ENCODE data around the gene CYSTM1.

The CYSTM1 gene

DNA sequence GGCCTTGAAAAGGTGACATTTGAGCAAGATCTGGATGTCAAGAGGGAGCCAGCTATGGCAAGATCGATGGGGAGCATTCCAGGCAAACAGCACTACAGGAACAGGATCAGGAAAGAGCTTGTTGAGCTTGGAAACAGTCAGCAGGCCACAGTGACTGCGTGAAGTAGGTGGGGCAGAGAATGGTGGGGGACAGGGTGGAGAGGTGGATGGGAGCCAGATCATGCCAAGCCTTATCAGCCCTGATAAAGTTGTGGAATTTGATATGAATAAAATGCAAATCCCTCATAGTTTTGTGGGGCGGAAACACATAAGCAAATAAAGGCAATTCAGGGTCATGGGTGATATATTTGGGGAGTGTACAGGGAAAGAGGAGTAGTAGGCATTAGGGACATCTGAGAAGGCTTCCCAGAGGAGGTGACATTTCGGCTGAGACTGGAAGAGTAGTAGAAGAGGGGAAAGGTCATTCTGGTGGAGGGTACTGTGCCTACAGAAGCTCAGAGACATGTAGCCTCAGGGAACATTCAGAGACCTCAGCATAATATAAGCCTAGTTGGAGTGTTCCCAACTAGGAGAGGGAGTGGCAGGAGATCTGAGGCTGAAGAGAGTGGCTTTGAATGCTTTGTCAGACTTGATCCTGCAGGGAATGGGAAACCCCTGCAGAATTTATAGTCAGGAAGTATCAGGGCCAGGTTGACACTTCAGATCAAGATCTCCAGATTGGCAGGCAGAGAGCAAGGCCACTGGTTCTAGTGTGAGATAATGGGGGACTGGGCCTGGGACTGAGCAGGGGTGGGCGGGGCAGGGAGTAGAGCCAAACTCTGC lies 9.7 kb upstream of the CYSTM1 start:
- in situ Hi-C loops (cut with HindIII; ENCODE audit: low sequenced_read_pairs), result loop anchor here (25.0 kb wide), 1 partner anchor 103 kb away; no protein-coding TSS in a partner anchor
- no peak overlapping the region for H3K4me3 ChIP-seq (ENCODE audit: low read depth, low read length)
- no peak for DNase-seq (ENCODE audit: low read depth, low spot score)
- TF ChIP-seq, protein P1, sequence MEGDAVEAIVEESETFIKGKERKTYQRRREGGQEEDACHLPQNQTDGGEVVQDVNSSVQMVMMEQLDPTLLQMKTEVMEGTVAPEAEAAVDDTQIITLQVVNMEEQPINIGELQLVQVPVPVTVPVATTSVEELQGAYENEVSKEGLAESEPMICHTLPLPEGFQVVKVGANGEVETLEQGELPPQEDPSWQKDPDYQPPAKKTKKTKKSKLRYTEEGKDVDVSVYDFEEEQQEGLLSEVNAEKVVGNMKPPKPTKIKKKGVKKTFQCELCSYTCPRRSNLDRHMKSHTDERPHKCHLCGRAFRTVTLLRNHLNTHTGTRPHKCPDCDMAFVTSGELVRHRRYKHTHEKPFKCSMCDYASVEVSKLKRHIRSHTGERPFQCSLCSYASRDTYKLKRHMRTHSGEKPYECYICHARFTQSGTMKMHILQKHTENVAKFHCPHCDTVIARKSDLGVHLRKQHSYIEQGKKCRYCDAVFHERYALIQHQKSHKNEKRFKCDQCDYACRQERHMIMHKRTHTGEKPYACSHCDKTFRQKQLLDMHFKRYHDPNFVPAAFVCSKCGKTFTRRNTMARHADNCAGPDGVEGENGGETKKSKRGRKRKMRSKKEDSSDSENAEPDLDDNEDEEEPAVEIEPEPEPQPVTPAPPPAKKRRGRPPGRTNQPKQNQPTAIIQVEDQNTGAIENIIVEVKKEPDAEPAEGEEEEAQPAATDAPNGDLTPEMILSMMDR (IDR thresholded peaks at IDR 0.05; ENCODE audit: low read depth, low read length), result no peak

DNA sequence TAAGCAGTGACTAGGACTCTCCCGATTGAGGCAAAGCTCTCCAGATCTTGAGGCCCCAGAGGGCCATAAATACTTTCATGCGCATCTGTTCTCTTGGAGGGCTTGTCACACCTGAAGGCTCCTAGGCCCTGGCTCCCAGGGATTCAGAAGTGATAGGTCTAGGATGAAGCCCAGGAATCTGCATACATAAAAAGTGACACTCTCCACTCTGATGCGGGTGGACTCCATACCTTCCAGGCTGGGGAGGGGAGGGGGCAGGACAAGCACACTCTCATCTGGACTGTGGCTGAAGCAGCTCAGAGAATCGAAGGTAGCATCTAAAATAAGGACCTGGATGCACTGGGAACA lies 9.1 kb upstream of the CYSTM1 start:
- in situ Hi-C loops (cut with HindIII; ENCODE audit: low sequenced_read_pairs), result loop anchor here (25.0 kb wide), 1 partner anchor 104 kb away; no protein-coding TSS in a partner anchor

GRCh38 chr5:140166911-140167310 lies 8.1 kb upstream of the CYSTM1 start:
- no peak overlapping the region for H3K4me3 ChIP-seq (ENCODE audit: low read depth, low read length)
- TF ChIP-seq, protein P1 (IDR thresholded peaks at IDR 0.05; ENCODE audit: low read depth, low read length), result no peak
- DNase-seq (ENCODE audit: low read depth, low spot score), result no peak
- in situ Hi-C loops (cut with HindIII; ENCODE audit: low sequenced_read_pairs), result loop anchor here (25.0 kb wide), 1 partner anchor 105 kb away; no protein-coding TSS in a partner anchor

More for the DNA sequence above, 9.1 kb upstream of the CYSTM1 start:
- H3K4me3 ChIP-seq (ENCODE audit: low read depth, low read length), result no peak overlapping the region
- DNase-seq (ENCODE audit: low read depth, low spot score), result no peak
- TF ChIP-seq, protein P1 (IDR thresholded peaks at IDR 0.05; ENCODE audit: low read depth, low read length), result no peak

- no peak for DNase-seq (ENCODE audit: low read depth, low spot score)
- in situ Hi-C loops (cut with HindIII; ENCODE audit: low sequenced_read_pairs), result loop anchor here (25.0 kb wide), 1 partner anchor 106 kb away; no protein-coding TSS in a partner anchor
- TF ChIP-seq, protein P1 (IDR thresholded peaks at IDR 0.05; ENCODE audit: low read depth, low read length), result no peak
- no peak overlapping the region for H3K4me3 ChIP-seq (ENCODE audit: low read depth, low read length)
These were observed 6.6 kb upstream of the CYSTM1 start for GRCh38 chr5:140168371-140168770.

DNA sequence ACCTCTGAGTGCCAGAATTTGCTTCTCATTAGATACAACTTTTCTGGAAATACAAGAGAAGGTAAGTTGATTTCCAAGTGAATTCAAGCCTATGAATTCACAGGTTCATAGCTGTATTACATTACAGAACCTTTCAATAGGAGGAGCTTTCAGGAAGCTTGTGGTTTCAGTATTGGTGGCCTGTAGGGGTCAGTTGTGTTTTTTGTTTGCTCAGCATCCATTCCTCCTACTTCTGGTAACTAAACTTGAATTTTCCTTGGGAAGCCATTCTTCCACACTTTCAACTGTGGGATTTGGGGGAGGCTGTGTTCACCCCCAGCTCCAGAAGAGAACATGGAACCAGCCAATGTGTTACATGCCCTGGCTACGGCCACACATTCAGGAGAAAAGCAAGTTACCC lies 5.6 kb upstream of the CYSTM1 start:
- in situ Hi-C loops (cut with HindIII; ENCODE audit: low sequenced_read_pairs), result loop anchor here (25.0 kb wide), 1 partner anchor 107 kb away; no protein-coding TSS in a partner anchor
- no peak for DNase-seq (ENCODE audit: low read depth, low spot score)
- TF ChIP-seq, protein P1 (IDR thresholded peaks at IDR 0.05; ENCODE audit: low read depth, low read length), result peak; percentile 28
- H3K4me3 ChIP-seq (ENCODE audit: low read depth, low read length), result no peak overlapping the region

DNA sequence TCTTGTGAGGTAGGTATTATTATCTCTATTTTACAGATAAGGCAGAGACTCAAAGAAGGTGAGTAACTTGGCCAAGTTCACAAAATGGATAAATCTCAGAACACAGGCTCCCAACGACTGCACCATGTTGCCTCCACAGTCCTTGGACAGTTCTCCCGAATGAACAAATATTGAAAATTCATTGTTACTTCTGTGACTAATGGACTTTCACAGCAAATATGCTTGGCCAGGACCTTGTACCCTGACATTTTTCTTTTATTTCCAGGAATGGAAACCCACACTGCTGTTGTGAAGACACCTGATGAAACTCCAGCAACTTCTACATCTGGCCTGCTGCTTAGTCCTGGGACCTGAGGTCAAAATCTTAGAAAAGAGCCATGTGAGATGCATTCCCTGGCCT lies 2.5 kb upstream of the CYSTM1 start:
- in situ Hi-C loops (cut with HindIII; ENCODE audit: low sequenced_read_pairs), result loop anchor here (25.0 kb wide), 1 partner anchor 110 kb away; no protein-coding TSS in a partner anchor
- DNase-seq (ENCODE audit: low read depth, low spot score), result no peak
- no peak overlapping the region for H3K4me3 ChIP-seq (ENCODE audit: low read depth, low read length)
- TF ChIP-seq, protein P1 (IDR thresholded peaks at IDR 0.05; ENCODE audit: low read depth, low read length), result no peak
